Fibroblast of lung (primary cell): ENCODE data around the gene AP2B1. TPM values are rescaled to one million over a fixed set of nuclear protein-coding genes. Genes with fewer than 3 reads are reported as not detected.

Experiments
- DNase-seq, 2 donors: peaks; one replicate each; pipeline versions ENCODE4 v3.0.0 to v3.0.0-alpha.2; 2010; ENCODE audit warnings: low read depth in 2 of 2
- H2AFZ ChIP-seq: 2 replicates; pipeline ENCODE4 v1.5.1; 2012; ENCODE audit warnings: low read length, control low read depth, inconsistent platforms
- H3K27ac ChIP-seq: 2 replicates; pipeline ENCODE4 v1.5.1; 2011; ENCODE audit warnings: low read length, control low read depth; ENCODE audit not compliant: insufficient read depth
- H3K27me3 ChIP-seq: 2 replicates; pipeline ENCODE4 v1.5.1; 2011; ENCODE audit warnings: mild to moderate bottlenecking, low read length; ENCODE audit not compliant: control insufficient read depth, insufficient read depth
- H3K36me3 ChIP-seq: 2 replicates; pipeline ENCODE4 v1.5.1; 2011; ENCODE audit warnings: low read length; ENCODE audit not compliant: control insufficient read depth, insufficient read depth
- H3K4me1 ChIP-seq: 2 replicates; pipeline ENCODE4 v1.5.1; 2011; ENCODE audit warnings: low read length; ENCODE audit not compliant: control insufficient read depth, insufficient read depth; ENCODE audit errors: extremely low read depth
- H3K4me2 ChIP-seq: 2 replicates; pipeline ENCODE4 v1.5.1; 2011; ENCODE audit warnings: low read length, control low read depth; ENCODE audit not compliant: insufficient read depth; ENCODE audit errors: extremely low read depth
- H3K4me3 ChIP-seq, 4 experiments: fragments of 200-600 bp in 1 of 4; sonication (generic) in 1 of 4; replicated peaks in 1 of 4; 2 replicates each; pipeline ENCODE4 v1.5.1; 2011 to 2016; ENCODE audit warnings: low read length in 4 of 4, low read depth in 3 of 4, mild to moderate bottlenecking in 3 of 4, control low read depth in 2 of 4, inconsistent platforms in 1 of 4, mixed read lengths in 1 of 4; ENCODE audit not compliant: insufficient read depth in 1 of 4; ENCODE audit errors: control extremely low read depth in 1 of 4
- H3K79me2 ChIP-seq: 2 replicates; pipeline ENCODE4 v1.5.1; 2012; ENCODE audit warnings: mild to moderate bottlenecking, low read length, inconsistent platforms; ENCODE audit not compliant: control insufficient read depth, insufficient read depth
- H3K9ac ChIP-seq: 2 replicates; pipeline ENCODE4 v1.5.1; 2011; ENCODE audit warnings: mild to moderate bottlenecking, low read length, control low read depth; ENCODE audit not compliant: insufficient read depth
- H3K9me3 ChIP-seq: 2 replicates; pipeline ENCODE4 v1.5.1; 2012; ENCODE audit warnings: low read depth, low read length; ENCODE audit not compliant: control insufficient read depth, insufficient read depth
- H4K20me1 ChIP-seq: 2 replicates; pipeline ENCODE4 v1.5.1; 2011; ENCODE audit warnings: low read length; ENCODE audit not compliant: control insufficient read depth, insufficient read depth; ENCODE audit errors: extremely low read depth
- EZH2 ChIP-seq: IDR thresholded peaks from 2 replicates; pipeline ENCODE4 v1.5.1; 2012; ENCODE audit warnings: low read length, control low read depth, mild to moderate bottlenecking; ENCODE audit errors: missing control alignments
- polyA plus RNA-seq, 2 donors: library from polyadenylated mRNA; depleted of rRNA in 1 of 2; stranded (reverse) in 1 of 2; unstranded in 1 of 2; fragments of >200 nt; gene quantifications; 2 replicates each; pipeline ENCODE4 v1.2.1, GENCODE V29; 2011 to 2012; ENCODE audit warnings: missing spikeins in 1 of 2
- total RNA-seq: library from RNA; depleted of rRNA; stranded (reverse); fragments of >200 nt; gene quantifications from 2 replicates; pipeline ENCODE4 v1.2.1, GENCODE V29; 2014
- TF ChIP-seq, protein P1 (sequence below), 2 donors: IDR thresholded peaks in 1 of 2; conservative IDR thresholded peaks in 1 of 2; 1 replicate in 1 of 2; 2 replicates in 1 of 2; pipeline ENCODE4 v1.5.1; 2011 to 2012; ENCODE audit warnings: low read length in 2 of 2, control low read depth in 1 of 2, inconsistent platforms in 1 of 2, low read depth in 1 of 2, mild to moderate bottlenecking in 1 of 2

AP2B1 gene
- total and polyA plus RNA-seq, 2 donors (not counting 1 experiment from before 2014, with no cell fraction given) = 109 to 236 TPM

DNA sequence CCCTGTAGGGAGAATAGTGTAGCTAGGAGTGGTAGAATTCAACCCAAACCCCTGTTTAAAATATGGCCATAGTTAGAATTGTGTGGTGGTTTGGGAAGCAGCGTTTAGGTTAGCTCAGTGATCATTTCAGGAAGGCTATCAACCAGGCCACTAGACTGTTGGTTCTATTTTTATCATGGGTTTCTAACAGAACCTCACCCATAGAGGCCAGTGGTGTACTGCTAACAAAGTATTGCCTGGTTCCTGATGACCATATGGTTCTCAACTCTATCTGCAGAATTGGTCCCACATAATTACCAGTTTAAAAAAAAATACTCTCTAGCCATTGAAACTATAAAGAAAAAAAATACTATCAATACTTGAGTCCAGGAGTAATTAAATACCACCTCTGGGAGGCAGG, 73.8 kb downstream of the AP2B1 start:
- Histone ChIP-seq H3K4me3 (no peak overlapping the region), H2AFZ (no peak overlapping the region), H3K27ac (no peak overlapping the region), H3K36me3 (peaks cover 6% of the 10 kb centered on the region), H4K20me1 (no peaks in the 10 kb centered on the region), H3K9me3 (no peaks in the 10 kb centered on the region), H3K4me2 (no peak overlapping the region), H3K79me2 (no peaks in the 10 kb centered on the region), H3K9ac (no peak overlapping the region), H3K27me3 (no peaks in the 10 kb centered on the region), H3K4me1 (no peaks in the 10 kb centered on the region)
- DNase-seq = no peak
- no peak for TF ChIP-seq EZH2
- TF ChIP-seq, protein P1, sequence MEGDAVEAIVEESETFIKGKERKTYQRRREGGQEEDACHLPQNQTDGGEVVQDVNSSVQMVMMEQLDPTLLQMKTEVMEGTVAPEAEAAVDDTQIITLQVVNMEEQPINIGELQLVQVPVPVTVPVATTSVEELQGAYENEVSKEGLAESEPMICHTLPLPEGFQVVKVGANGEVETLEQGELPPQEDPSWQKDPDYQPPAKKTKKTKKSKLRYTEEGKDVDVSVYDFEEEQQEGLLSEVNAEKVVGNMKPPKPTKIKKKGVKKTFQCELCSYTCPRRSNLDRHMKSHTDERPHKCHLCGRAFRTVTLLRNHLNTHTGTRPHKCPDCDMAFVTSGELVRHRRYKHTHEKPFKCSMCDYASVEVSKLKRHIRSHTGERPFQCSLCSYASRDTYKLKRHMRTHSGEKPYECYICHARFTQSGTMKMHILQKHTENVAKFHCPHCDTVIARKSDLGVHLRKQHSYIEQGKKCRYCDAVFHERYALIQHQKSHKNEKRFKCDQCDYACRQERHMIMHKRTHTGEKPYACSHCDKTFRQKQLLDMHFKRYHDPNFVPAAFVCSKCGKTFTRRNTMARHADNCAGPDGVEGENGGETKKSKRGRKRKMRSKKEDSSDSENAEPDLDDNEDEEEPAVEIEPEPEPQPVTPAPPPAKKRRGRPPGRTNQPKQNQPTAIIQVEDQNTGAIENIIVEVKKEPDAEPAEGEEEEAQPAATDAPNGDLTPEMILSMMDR (conservative IDR thresholded peaks at IDR 0.05 in 1 of 2, IDR thresholded peaks at IDR 0.05 in 1 of 2; ENCODE audit: low read depth in 1 of 2, low read length in 2 of 2) = no peak

DNA sequence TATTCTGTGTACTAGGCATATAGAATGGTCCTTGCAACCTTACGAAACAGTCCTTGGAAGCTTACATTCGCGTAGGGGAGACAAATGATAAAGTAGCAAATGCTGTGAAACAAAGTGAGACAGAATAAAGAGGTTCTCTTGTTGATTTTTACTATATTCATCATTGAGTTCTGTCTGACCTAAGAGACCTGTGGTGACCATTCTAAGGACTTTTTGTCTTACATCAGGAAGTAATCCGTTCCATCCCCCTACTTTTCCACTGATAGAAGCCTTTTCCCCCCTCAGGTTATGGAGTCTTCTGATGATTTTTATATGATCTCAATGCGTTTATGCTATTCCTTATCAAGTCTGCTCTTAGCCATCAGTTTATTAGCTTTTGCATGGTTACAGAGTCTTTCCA, 77.6 kb downstream of the AP2B1 start:
- Histone ChIP-seq H3K9ac (no peak overlapping the region), H3K36me3 (peaks cover 1% of the 10 kb centered on the region), H3K4me1 (no peaks in the 10 kb centered on the region), H2AFZ (no peak overlapping the region), H3K79me2 (no peaks in the 10 kb centered on the region), H3K27me3 (no peaks in the 10 kb centered on the region), H3K4me3 (no peak overlapping the region), H3K27ac (no peak overlapping the region), H3K9me3 (no peaks in the 10 kb centered on the region), H4K20me1 (no peaks in the 10 kb centered on the region), H3K4me2 (no peak overlapping the region)
- no peak for DNase-seq
- no peak for TF ChIP-seq EZH2
- TF ChIP-seq, protein P1 (conservative IDR thresholded peaks at IDR 0.05 in 1 of 2, IDR thresholded peaks at IDR 0.05 in 1 of 2; ENCODE audit: low read depth in 1 of 2, low read length in 2 of 2) = no peak

DNA sequence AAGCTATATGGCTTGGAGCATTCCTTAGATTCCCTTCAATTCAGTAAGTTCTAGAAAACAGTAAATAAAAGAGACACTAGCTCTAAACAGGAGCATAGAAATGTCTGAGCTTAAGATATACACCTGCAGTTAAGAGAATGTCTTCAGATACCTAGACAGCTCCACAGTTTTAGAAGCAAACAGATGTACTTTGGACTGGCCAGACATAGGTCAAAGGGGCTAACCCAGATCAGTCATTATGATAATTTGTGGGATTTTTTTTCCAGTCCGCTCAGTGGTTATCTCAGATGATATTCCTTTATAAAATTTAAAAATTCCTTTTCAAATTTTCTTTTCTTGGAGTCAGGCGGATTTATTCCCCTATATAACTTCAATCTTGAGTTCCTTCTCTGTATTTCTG, 78.5 kb downstream of the AP2B1 start:
- Histone ChIP-seq H3K27ac (no peak overlapping the region), H3K79me2 (no peaks in the 10 kb centered on the region), H3K9me3 (no peaks in the 10 kb centered on the region), H3K27me3 (no peaks in the 10 kb centered on the region), H4K20me1 (no peaks in the 10 kb centered on the region), H3K36me3 (no peaks in the 10 kb centered on the region), H2AFZ (no peak overlapping the region), H3K4me2 (no peak overlapping the region), H3K4me1 (no peaks in the 10 kb centered on the region), H3K4me3 (no peak overlapping the region), H3K9ac (no peak overlapping the region)
- TF ChIP-seq EZH2 = no peak
- TF ChIP-seq, protein P1 (conservative IDR thresholded peaks at IDR 0.05 in 1 of 2, IDR thresholded peaks at IDR 0.05 in 1 of 2; ENCODE audit: low read depth in 1 of 2, low read length in 2 of 2) = no peak
- DNase-seq = no peak
